ENCODE data around the gene GAA. TPM values are rescaled to one million over a fixed set of nuclear protein-coding genes. Genes with fewer than 3 reads are reported as not detected.

Gene GAA
- total RNA-seq, 2 experiments from 2014 or later = 43.2 to 51.6 TPM

DNA sequence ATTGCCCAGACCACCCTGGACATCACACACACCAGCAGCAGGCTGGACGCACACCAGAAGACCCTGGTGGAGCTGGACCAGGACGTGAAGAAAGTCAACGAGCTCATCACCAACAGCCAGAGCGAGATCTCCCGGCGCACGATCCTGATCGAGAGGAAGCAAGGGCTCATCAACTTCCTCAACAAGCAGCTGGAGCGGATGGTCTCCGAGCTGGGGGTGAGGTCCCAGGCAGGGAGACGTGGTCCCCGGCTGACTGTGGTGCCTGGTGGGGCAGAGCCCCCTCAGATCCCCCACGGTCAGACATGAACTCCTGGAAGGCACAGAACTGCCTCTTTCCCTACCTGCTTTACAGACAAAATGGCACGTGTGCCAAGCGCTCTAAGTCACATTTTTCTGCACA lies 16.6 kb upstream of the GAA start:
- no peak overlapping the region for H3K27ac ChIP-seq (ENCODE audit: low read depth, low read length, poor library complexity, severe bottlenecking)
- TF ChIP-seq, protein P1, sequence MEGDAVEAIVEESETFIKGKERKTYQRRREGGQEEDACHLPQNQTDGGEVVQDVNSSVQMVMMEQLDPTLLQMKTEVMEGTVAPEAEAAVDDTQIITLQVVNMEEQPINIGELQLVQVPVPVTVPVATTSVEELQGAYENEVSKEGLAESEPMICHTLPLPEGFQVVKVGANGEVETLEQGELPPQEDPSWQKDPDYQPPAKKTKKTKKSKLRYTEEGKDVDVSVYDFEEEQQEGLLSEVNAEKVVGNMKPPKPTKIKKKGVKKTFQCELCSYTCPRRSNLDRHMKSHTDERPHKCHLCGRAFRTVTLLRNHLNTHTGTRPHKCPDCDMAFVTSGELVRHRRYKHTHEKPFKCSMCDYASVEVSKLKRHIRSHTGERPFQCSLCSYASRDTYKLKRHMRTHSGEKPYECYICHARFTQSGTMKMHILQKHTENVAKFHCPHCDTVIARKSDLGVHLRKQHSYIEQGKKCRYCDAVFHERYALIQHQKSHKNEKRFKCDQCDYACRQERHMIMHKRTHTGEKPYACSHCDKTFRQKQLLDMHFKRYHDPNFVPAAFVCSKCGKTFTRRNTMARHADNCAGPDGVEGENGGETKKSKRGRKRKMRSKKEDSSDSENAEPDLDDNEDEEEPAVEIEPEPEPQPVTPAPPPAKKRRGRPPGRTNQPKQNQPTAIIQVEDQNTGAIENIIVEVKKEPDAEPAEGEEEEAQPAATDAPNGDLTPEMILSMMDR (conservative IDR thresholded peaks at IDR 0.05; ENCODE audit: low read length) = no peak
- no peak for TF ChIP-seq EZH2phosphoT487 (IDR thresholded peaks at IDR 0.05; ENCODE audit: borderline replicate concordance, low read depth, low read length)
- intact Hi-C loops (cut with micrococcal nuclease; ENCODE audit: unreplicated experiment) = no loop called here
- no peak overlapping the region for H3K4me2 ChIP-seq (ENCODE audit: low read length)
- H2AFZ ChIP-seq (ENCODE audit: low read length) = no peak overlapping the region
- no peaks in the 10 kb centered on the region for H3K36me3 ChIP-seq (ENCODE audit: insufficient read depth, low read length)
- no peak for DNase-seq (ENCODE audit: low spot score)
- H3K4me3 ChIP-seq (ENCODE audit: low read depth, low read length, poor library complexity, severe bottlenecking) = no peak overlapping the region
- no peaks in the 10 kb centered on the region for H3K79me2 ChIP-seq (ENCODE audit: insufficient read depth, low read depth, low read length)
- no peaks in the 10 kb centered on the region for H3K9me2 ChIP-seq (ENCODE audit: insufficient read depth, low read length)
- POLR2A ChIA-PET = interaction anchor here (0.5 kb wide), 1 partner anchor 76 kb away, joined by 3 read pairs; no protein-coding TSS in a partner anchor
- CTCF ChIA-PET (ENCODE audit: unreplicated experiment) = interaction anchor here (0.6 kb wide), 1 partner anchor 61 kb away, joined by 3 read pairs; no protein-coding TSS in a partner anchor
- no peaks in the 10 kb centered on the region for H3K9me3 ChIP-seq (ENCODE audit: low read length)
- BruUV-seq (replicated peaks) = no TSS peak
- no peaks in the 10 kb centered on the region for H4K20me1 ChIP-seq (ENCODE audit: insufficient read depth, low read length)
- no peaks in the 10 kb centered on the region for H3K4me1 ChIP-seq (ENCODE audit: insufficient read depth, low read length, poor library complexity, severe bottlenecking)

DNA sequence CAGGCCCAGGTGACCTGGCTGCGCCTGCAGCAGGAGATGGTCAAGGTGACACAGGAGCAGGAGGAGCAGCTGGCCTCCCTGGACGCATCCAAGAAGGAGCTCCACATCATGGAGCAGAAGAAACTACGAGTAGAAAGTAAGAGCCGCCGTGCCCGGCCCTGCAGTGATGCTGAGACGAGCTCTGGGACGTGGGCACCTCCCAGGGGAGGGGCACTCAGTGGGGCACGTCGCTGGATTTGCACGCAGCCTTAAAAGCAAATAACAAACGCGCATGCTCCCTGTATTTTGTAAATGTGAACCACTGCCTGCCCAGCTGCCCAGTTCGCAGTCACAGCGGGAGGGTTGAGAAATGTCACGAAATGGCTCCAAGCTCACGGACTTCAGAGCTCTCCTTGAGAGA lies 15.3 kb upstream of the GAA start:
- Histone ChIP-seq H4K20me1 (ENCODE audit: insufficient read depth, low read length) (no peaks in the 10 kb centered on the region), H3K4me3 (ENCODE audit: low read depth, low read length, poor library complexity, severe bottlenecking) (no peak overlapping the region), H3K4me2 (ENCODE audit: low read length) (no peak overlapping the region), H3K27ac (ENCODE audit: low read depth, low read length, poor library complexity, severe bottlenecking) (no peak overlapping the region), H3K9me3 (ENCODE audit: low read length) (no peaks in the 10 kb centered on the region), H2AFZ (ENCODE audit: low read length) (no peak overlapping the region), H3K36me3 (ENCODE audit: insufficient read depth, low read length) (no peaks in the 10 kb centered on the region), H3K9me2 (ENCODE audit: insufficient read depth, low read length) (no peaks in the 10 kb centered on the region), H3K79me2 (ENCODE audit: insufficient read depth, low read depth, low read length) (no peaks in the 10 kb centered on the region), H3K4me1 (ENCODE audit: insufficient read depth, low read length, poor library complexity, severe bottlenecking) (no peaks in the 10 kb centered on the region)
- BruUV-seq (replicated peaks) = no TSS peak
- TF ChIP-seq, protein P1 (conservative IDR thresholded peaks at IDR 0.05; ENCODE audit: low read length) = no peak
- no peak for TF ChIP-seq EZH2phosphoT487 (IDR thresholded peaks at IDR 0.05; ENCODE audit: borderline replicate concordance, low read depth, low read length)
- ChIA-PET CTCF (ENCODE audit: unreplicated experiment) (no interaction called here), POLR2A (no interaction called here)
- intact Hi-C loops (cut with micrococcal nuclease; ENCODE audit: unreplicated experiment) = no loop called here
- DNase-seq (ENCODE audit: low spot score) = no peak

DNA sequence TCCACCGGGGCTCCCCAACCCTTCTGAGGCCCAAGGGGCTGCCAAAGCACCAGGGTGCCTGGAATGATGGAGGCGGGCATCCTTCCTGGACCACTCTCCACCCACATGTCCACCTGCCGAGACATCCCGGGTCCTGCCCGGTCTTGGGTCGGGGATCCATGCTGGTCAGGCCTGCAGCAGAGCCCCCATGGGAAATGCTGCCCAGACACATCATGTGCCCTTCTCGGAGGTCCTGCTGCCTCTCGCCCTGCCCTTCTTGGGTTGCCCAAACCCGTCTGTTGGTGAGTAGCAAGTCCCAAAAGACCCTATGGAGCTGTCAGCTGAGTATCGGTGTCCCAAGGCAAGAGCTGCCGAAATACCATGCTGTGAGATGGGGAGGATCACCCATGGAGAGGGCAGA lies 14.8 kb upstream of the GAA start:
- ChIA-PET CTCF (ENCODE audit: unreplicated experiment) (no interaction called here), POLR2A (interaction anchor here (0.5 kb wide), 1 partner anchor 231 kb away, joined by 3 read pairs; no protein-coding TSS in a partner anchor)
- no peak for DNase-seq (ENCODE audit: low spot score)
- Histone ChIP-seq H3K27ac (ENCODE audit: low read depth, low read length, poor library complexity, severe bottlenecking) (no peak overlapping the region), H3K79me2 (ENCODE audit: insufficient read depth, low read depth, low read length) (no peaks in the 10 kb centered on the region), H4K20me1 (ENCODE audit: insufficient read depth, low read length) (no peaks in the 10 kb centered on the region), H3K4me2 (ENCODE audit: low read length) (no peak overlapping the region), H3K4me1 (ENCODE audit: insufficient read depth, low read length, poor library complexity, severe bottlenecking) (no peaks in the 10 kb centered on the region), H3K4me3 (ENCODE audit: low read depth, low read length, poor library complexity, severe bottlenecking) (no peak overlapping the region), H3K9me2 (ENCODE audit: insufficient read depth, low read length) (no peaks in the 10 kb centered on the region), H2AFZ (ENCODE audit: low read length) (no peak overlapping the region), H3K9me3 (ENCODE audit: low read length) (no peaks in the 10 kb centered on the region), H3K36me3 (ENCODE audit: insufficient read depth, low read length) (no peaks in the 10 kb centered on the region)
- TF ChIP-seq EZH2phosphoT487 (IDR thresholded peaks at IDR 0.05; ENCODE audit: borderline replicate concordance, low read depth, low read length) = no peak
- TF ChIP-seq, protein P1 (conservative IDR thresholded peaks at IDR 0.05; ENCODE audit: low read length) = no peak
- intact Hi-C loops (cut with micrococcal nuclease; ENCODE audit: unreplicated experiment) = no loop called here
- no TSS peak for BruUV-seq (replicated peaks)
